Upper lobe of left lung (tissue), 6 donors: ENCODE data around the gene GPR153. TPM values are rescaled to one million over a fixed set of nuclear protein-coding genes. Genes with fewer than 3 reads are reported as not detected.
A peak's percentile ranks its signal among the peaks of the same experiment; 100 is the strongest.

Source experiments
- ATAC-seq, 2 donors: fragments of 200-7000 bp; cut with Tn5 transposase; one replicate each; pipeline ENCODE4 v1.9.1; 2022; ENCODE audit warnings: mild to moderate bottlenecking in 2 of 2, moderate library complexity in 2 of 2; ENCODE audit not compliant: low FRiP score in 2 of 2
- DNase-seq, 2 donors: peaks; one replicate each; pipeline ENCODE4 v3.0.0-alpha.2; 2019 to 2020
- H3K27ac ChIP-seq, 4 donors: fragments of 200-600 bp; sonication (generic); one replicate each; pipeline ENCODE4 v1.5.1; 2016 to 2019
- H3K27me3 ChIP-seq, 4 donors: fragments of 200-600 bp; sonication (generic); one replicate each; pipeline ENCODE4 v1.5.1; 2017 to 2019
- H3K36me3 ChIP-seq, 4 donors: fragments of 200-600 bp; sonication (generic); one replicate each; pipeline ENCODE4 v1.5.1; 2016 to 2019
- H3K4me1 ChIP-seq, 4 donors: fragments of 200-600 bp; sonication (generic); one replicate each; pipeline ENCODE4 v1.5.1; 2018 to 2019
- H3K4me3 ChIP-seq, 4 donors: fragments of 200-600 bp; sonication (generic); one replicate each; pipeline ENCODE4 v1.5.1; 2017 to 2019; ENCODE audit warnings: mild to moderate bottlenecking in 2 of 4, moderate library complexity in 1 of 4
- H3K9me3 ChIP-seq, 4 donors: fragments of 200-600 bp; sonication (generic); one replicate each; pipeline ENCODE4 v1.5.1; 2018 to 2019
- CTCF ChIP-seq, 6 experiments: fragments of 450-650 bp in 4 of 6; fragments of 200-600 bp in 2 of 6; sonication (generic) in 2 of 6; IDR thresholded peaks; one replicate each; pipeline ENCODE4 v1.5.1; 2016 to 2019; ENCODE audit warnings: antibody characterized with exemption in 6 of 6
- EP300 ChIP-seq, 4 donors: sonication (generic); formaldehyde crosslinking; IDR thresholded peaks; one replicate each; pipeline ENCODE4 v1.5.1; 2017; ENCODE audit warnings: antibody characterized with exemption in 4 of 4, control low read depth in 2 of 4
- POLR2A ChIP-seq, 4 donors: fragments of 450-650 bp; IDR thresholded peaks; one replicate each; pipeline ENCODE4 v1.5.1; 2016 to 2017; ENCODE audit warnings: antibody characterized with exemption in 4 of 4, mild to moderate bottlenecking in 2 of 4
- POLR2AphosphoS5 ChIP-seq, 2 donors: sonication (generic); formaldehyde crosslinking; IDR thresholded peaks; one replicate each; pipeline ENCODE4 v1.5.1; 2017; ENCODE audit warnings: antibody characterized with exemption in 2 of 2
- WGBS, 2 donors: methylation state at CpG; one replicate each; pipeline ENCODE4 v1.1.5; 2017 to 2018; 5-methylcytosine and 5-hydroxymethylcytosine counted together
- total RNA-seq, 6 donors: library from RNA; depleted of rRNA in 4 of 6; stranded (reverse); fragments of >200 nt in 4 of 6; gene quantifications; one replicate each; pipeline versions ENCODE4 v1.1.0 to v1.2.1, GENCODE V29; 2016 to 2021
- donor health status: DM: no; HTN: no; CAD: no; lungs with moderate emphysema.
- donor health status: DM: no; HTN: yes; CAD: no; lungs with severe emphysema.

GPR153 gene
- total RNA-seq, 6 donors from 2014 or later = 2.4 to 25.7 (median 12.5) TPM

DNA sequence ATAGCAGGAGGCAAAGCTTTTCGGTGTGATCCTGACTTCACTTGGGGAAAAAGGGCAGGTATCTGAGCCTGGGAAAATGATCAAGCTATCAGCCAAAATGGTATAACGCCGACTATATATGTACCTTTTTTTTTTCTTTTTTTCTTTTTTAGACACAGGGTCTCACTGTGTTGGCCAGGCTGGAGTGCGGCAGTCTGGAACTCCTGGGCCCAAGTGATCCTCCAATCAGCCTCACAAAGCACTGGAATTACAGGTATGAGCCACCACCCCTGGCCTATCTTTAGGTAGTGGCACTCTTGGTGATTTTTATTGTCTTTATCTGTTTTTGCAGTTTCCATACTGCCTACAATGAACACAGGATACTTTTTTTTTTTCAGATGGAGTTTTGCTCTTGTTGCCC lies 23.8 kb downstream of the GPR153 start:
- Histone ChIP-seq H3K4me3 (no peak overlapping the region), H3K27me3 (peaks cover 0 to 21% (median 11%) of the 10 kb centered on the region in 4 donors), H3K9me3 (no peaks in the 10 kb centered on the region), H3K36me3 (peaks cover 4 to 20% (median 9%) of the 10 kb centered on the region in 4 donors), H3K27ac (no peak overlapping the region), H3K4me1 (peaks cover 15 to 29% (median 17%) of the 10 kb centered on the region in 4 donors)
- WGBS, 2 donors = 96 to 97% methylated on average over 4 of the region's 4 CpGs
- no peak for TF ChIP-seq POLR2A (IDR thresholded peaks at IDR 0.05)
- TF ChIP-seq EP300 (IDR thresholded peaks at IDR 0.05) = no peak
- TF ChIP-seq POLR2AphosphoS5 (IDR thresholded peaks at IDR 0.05) = no peak
- ATAC-seq (no peak), DNase-seq (no peak)

DNA sequence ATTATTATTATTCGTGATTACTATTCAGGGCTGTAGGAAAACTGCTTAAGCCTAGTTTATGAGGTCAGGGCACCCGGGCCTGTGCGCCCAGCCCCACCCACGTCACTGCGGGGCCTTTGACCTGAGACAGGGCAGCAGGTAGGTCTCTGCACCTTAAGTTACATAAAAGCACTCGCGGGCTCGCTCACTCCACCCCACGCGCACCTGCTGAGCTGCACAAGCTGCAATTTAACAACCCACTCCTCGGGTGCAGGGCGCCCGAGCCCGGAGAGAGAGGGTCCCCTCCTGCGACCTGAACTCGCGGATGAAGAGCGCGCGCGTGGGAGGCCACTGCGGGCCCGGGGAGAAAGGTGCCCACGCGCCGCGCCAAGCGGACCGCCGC lies 25.6 kb downstream of the GPR153 start:
- Histone ChIP-seq H3K27me3 (peaks cover 0 to 5% (median 0%) of the 10 kb centered on the region in 4 donors), H3K4me1 (peaks cover 10 to 22% (median 11%) of the 10 kb centered on the region in 4 donors), H3K9me3 (no peaks in the 10 kb centered on the region), H3K36me3 (peaks cover 14 to 38% (median 22%) of the 10 kb centered on the region in 4 donors), H3K4me3 (peak overlapping the region; percentile 67 to 93 (median 86)), H3K27ac (peak overlapping the region in 3 of 4 donors; percentile 36 to 84 (median 56))
- TF ChIP-seq CTCF (IDR thresholded peaks at IDR 0.05) = no peak
- no peak for TF ChIP-seq POLR2AphosphoS5 (IDR thresholded peaks at IDR 0.05)
- no peak for TF ChIP-seq POLR2A (IDR thresholded peaks at IDR 0.05)
- TF ChIP-seq EP300 (IDR thresholded peaks at IDR 0.05) = no peak
- ATAC-seq (no peak), DNase-seq (no peak)
- WGBS, 2 donors = 1 to 2% methylated on average over 10 to 17 of the region's 30 CpGs

DNA sequence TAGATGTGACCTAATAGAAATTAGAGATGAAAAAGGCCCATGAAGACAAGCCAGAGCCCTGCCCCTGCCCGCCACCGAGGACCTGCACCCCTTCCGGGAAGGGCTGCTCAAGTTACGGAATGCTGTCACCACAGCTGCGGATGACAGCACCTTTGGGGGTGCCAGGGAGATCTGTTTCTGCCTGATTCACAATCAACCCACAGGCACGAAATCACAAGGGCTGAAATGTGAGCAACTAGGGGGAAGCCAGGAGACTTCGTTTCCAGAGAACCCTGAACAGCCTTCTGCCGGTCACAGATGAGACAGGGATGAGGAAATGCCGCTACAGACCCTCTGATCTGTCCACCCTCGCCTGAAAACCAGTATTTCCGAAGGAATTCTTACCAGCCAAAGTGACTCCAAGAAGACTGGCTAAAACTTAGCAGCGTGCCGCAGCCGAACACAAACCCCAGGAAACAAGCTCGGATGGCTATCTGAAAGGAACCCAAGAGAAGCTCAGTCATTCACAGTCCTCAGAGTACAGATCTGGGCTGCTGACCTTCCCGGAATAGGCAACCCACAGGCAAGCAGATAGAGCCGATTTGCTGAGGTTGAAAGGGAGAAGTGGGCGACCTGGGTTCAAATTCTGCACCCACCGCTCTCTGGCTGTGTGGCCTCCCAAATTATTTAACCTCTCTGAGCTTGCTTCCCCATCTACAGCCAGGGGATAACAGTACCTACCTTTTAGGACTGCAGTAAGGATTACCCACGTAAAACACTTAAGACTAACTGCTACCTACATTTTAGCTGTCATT lies 26.2 kb downstream of the GPR153 start:
- H3K36me3 ChIP-seq = peaks cover 14 to 44% (median 28%) of the 10 kb centered on the region in 4 donors
- no peak for ATAC-seq
- no peaks in the 10 kb centered on the region for H3K27me3 ChIP-seq
- TF ChIP-seq POLR2A (IDR thresholded peaks at IDR 0.05) (no peak), CTCF (IDR thresholded peaks at IDR 0.05) (no peak), EP300 (IDR thresholded peaks at IDR 0.05) (no peak), POLR2AphosphoS5 (IDR thresholded peaks at IDR 0.05) (no peak)
- DNase-seq = no peak
- 48 to 71% methylated on average over 18 to 19 of the region's 20 CpGs for WGBS, 2 donors
- no peaks in the 10 kb centered on the region for H3K9me3 ChIP-seq
- H3K4me3 ChIP-seq = peak overlapping the region; percentile 67 to 93 (median 86)
- peak overlapping the region in 2 of 4 donors; percentile 36 to 84 for H3K27ac ChIP-seq
- H3K4me1 ChIP-seq = peaks cover 10 to 22% (median 11%) of the 10 kb centered on the region in 4 donors

DNA sequence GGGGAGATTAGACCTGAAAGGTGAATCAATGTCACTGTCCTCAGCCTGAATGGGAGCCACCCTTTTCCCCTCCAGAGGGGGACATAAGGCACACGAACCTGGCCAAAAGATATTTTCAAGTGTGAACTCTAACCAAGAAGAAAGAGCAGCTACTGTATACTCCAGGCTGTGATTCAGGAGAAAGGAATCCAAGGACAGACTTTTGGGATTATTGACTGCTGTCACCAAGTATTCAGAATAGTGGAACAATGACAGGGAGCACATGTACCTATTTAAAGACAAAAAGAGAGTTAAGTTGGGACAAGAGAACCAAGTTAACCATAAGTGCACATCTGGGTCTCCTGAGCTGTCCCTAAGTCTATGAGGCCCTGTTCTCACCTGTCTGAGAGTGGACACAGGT lies 27.5 kb downstream of the GPR153 start:
- TF ChIP-seq POLR2A (IDR thresholded peaks at IDR 0.05) (no peak), CTCF (IDR thresholded peaks at IDR 0.05) (no peak), EP300 (IDR thresholded peaks at IDR 0.05) (no peak), POLR2AphosphoS5 (IDR thresholded peaks at IDR 0.05) (no peak)
- Histone ChIP-seq H3K27me3 (no peaks in the 10 kb centered on the region), H3K27ac (no peak overlapping the region), H3K4me1 (peaks cover 10 to 22% (median 11%) of the 10 kb centered on the region in 4 donors), H3K4me3 (no peak overlapping the region), H3K36me3 (peaks cover 14 to 56% (median 36%) of the 10 kb centered on the region in 4 donors), H3K9me3 (no peaks in the 10 kb centered on the region)
- DNase-seq (no peak), ATAC-seq (no peak)
- 46 to 77% methylated on average over 1 of the region's 1 CpG for whole genome bisulfite sequencing, 2 donors

GRCh38 chr1:6225651-6226050 lies 35.2 kb downstream of the GPR153 start:
- no peak for ATAC-seq
- Histone ChIP-seq H3K4me1 (peaks cover 0 to 6% (median 2%) of the 10 kb centered on the region in 4 donors), H3K9me3 (no peaks in the 10 kb centered on the region), H3K4me3 (no peak overlapping the region), H3K27me3 (no peaks in the 10 kb centered on the region), H3K36me3 (peaks cover 18 to 88% (median 64%) of the 10 kb centered on the region in 4 donors), H3K27ac (no peak overlapping the region)
- no peak for TF ChIP-seq POLR2A (IDR thresholded peaks at IDR 0.05)
- no peak for TF ChIP-seq CTCF (IDR thresholded peaks at IDR 0.05)
- no peak for TF ChIP-seq POLR2AphosphoS5 (IDR thresholded peaks at IDR 0.05)
- no peak for TF ChIP-seq EP300 (IDR thresholded peaks at IDR 0.05)
- DNase-seq = no peak
- WGBS, 2 donors = 96 to 99% methylated on average over 8 of the region's 8 CpGs
